Activated T-helper 1 cell treated with anti-CD3 and anti-CD28 coated beads, Interleukin-12 subunit alpha, Interleukin-12 subunit beta, Interleukin-2, Interleukin-4 antibody, amounts not matched to agents 30 ng/mL and 10 ng/mL and 1 ng/mL, durations not matched to agents 14 hours and 24 hours and 36 hours (primary cell): ENCODE results near the gene ZYG11B. TPM values are rescaled to one million over a fixed set of nuclear protein-coding genes. Genes with fewer than 3 reads are reported as not detected.
"Not testable (repeated sequence)": the region's sequence is repeated elsewhere in the genome, so short reads cannot be mapped to it uniquely, and the experiment has no call there.

Experiments used
- DNase-seq: peaks from one replicate; pipeline ENCODE4 v3.0.0; 2021; ENCODE audit warnings: low spot score
- H3K27ac Mint-ChIP-seq: one replicate; pipeline ENCODE4 v1.8.0; 2021; ENCODE audit warnings: mild to moderate bottlenecking, mixed read lengths
- H3K27me3 Mint-ChIP-seq: one replicate; pipeline ENCODE4 v1.8.0; 2022; ENCODE audit warnings: mild to moderate bottlenecking, moderate library complexity, mixed read lengths; ENCODE audit not compliant: insufficient read depth
- H3K36me3 Mint-ChIP-seq: one replicate; pipeline ENCODE4 v1.8.0; 2021; ENCODE audit warnings: low read depth, mixed read lengths
- H3K4me1 Mint-ChIP-seq: one replicate; pipeline ENCODE4 v1.8.0; 2021; ENCODE audit warnings: low read depth, mixed read lengths
- H3K4me3 Mint-ChIP-seq: one replicate; pipeline ENCODE4 v1.8.0; 2021; ENCODE audit warnings: mild to moderate bottlenecking, moderate library complexity, mixed read lengths
- H3K9me3 Mint-ChIP-seq: one replicate; pipeline ENCODE4 v1.8.0; 2021; ENCODE audit warnings: mixed read lengths
- intact Hi-C: fragments of 100-400 bp; cut with micrococcal nuclease; formaldehyde crosslinking; loops from one replicate; pipeline ENCODE4 v1.15.1; 2024
- total RNA-seq: library from RNA; stranded (reverse); gene quantifications from 2 replicates; pipeline ENCODE4 v1.2.3, GENCODE V29; 2022

The ZYG11B gene
- total RNA-seq, 1 donor from 2014 or later: 8.4 TPM

GRCh38 chr1:52850951-52851350, 124.7 kb downstream of the ZYG11B start:
- intact Hi-C loops: no loop called here
- Mint-ChIP-seq H3K4me1 (no peaks in the 10 kb centered on the region), H3K9me3 (no peaks in the 10 kb centered on the region), H3K4me3 (no peak overlapping the region), H3K27me3 (peaks cover 7% of the 10 kb centered on the region), H3K27ac (no peak overlapping the region), H3K36me3 (no peaks in the 10 kb centered on the region)
- DNase-seq: no peak

- no peak overlapping the region for H3K27ac Mint-ChIP-seq
- intact Hi-C loops: no loop called here
- H3K4me3 Mint-ChIP-seq: no peak overlapping the region
- no peaks in the 10 kb centered on the region for H3K27me3 Mint-ChIP-seq
- H3K9me3 Mint-ChIP-seq: no peaks in the 10 kb centered on the region
- no peaks in the 10 kb centered on the region for H3K4me1 Mint-ChIP-seq
- no peak for DNase-seq
- H3K36me3 Mint-ChIP-seq: no peaks in the 10 kb centered on the region
Measured at GRCh38 chr1:52852854-52853253, 126.6 kb downstream of the ZYG11B start.

- intact Hi-C loops: no loop called here
- no peak overlapping the region for H3K4me3 Mint-ChIP-seq
- H3K27ac Mint-ChIP-seq: no peak overlapping the region
- H3K4me1 Mint-ChIP-seq: no peaks in the 10 kb centered on the region
- no peaks in the 10 kb centered on the region for H3K36me3 Mint-ChIP-seq
- H3K27me3 Mint-ChIP-seq: no peaks in the 10 kb centered on the region
- DNase-seq: no peak
- H3K9me3 Mint-ChIP-seq: no peaks in the 10 kb centered on the region
Measured at GRCh38 chr1:52855584-52855983, 129.3 kb downstream of the ZYG11B start.

DNA sequence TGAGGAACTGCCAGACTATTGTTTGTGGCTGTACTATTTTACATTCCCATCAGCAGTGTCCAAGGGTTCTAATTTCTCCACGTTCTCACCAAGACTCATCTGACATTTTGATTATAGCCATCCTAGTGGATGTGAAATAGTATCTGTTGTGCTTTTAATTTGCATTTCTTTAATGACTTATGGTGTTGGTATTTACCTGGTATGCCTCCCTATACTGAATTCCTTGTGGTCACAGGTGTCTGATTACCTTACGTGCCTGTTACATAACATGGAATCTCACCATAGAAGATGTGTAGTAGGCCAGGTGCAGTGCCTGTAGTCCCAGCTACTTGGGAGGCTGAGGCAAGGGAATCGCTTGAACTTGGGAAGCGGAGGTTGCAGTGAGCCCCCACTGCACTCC, 129.8 kb downstream of the ZYG11B start:
- H3K36me3 Mint-ChIP-seq: no peaks in the 10 kb centered on the region
- H3K27ac Mint-ChIP-seq: no peak overlapping the region
- DNase-seq: no peak

DNA sequence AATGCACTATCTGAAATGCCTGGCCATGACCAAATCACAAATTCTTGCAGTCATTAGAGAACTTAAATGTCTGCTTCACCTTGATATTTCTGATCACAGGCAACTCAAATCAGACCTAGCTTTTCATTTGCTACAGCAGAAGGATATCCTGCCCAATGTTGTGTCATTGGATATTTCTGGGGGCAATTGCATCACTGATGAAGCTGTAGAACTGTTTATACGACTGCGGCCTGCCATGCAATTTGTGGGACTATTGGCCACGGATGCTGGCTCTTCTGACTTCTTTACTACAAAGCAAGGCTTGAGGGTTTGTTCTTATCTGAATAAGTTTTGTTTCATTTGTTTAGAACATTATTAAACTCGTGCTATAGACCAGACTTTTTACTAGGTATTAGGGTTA, 131.2 kb downstream of the ZYG11B start:
- DNase-seq: no peak
- H3K27me3 Mint-ChIP-seq: no peaks in the 10 kb centered on the region
- intact Hi-C loops: no loop called here
- no peak overlapping the region for H3K27ac Mint-ChIP-seq
- no peaks in the 10 kb centered on the region for H3K9me3 Mint-ChIP-seq
- H3K4me3 Mint-ChIP-seq: no peak overlapping the region
- H3K4me1 Mint-ChIP-seq: no peaks in the 10 kb centered on the region
- H3K36me3 Mint-ChIP-seq: no peaks in the 10 kb centered on the region

More for the DNA sequence above, 129.8 kb downstream of the ZYG11B start:
- H3K4me1 Mint-ChIP-seq: no peaks in the 10 kb centered on the region
- intact Hi-C loops: no loop called here
- no peak overlapping the region for H3K4me3 Mint-ChIP-seq
- no peaks in the 10 kb centered on the region for H3K9me3 Mint-ChIP-seq
- H3K27me3 Mint-ChIP-seq: no peaks in the 10 kb centered on the region

DNA sequence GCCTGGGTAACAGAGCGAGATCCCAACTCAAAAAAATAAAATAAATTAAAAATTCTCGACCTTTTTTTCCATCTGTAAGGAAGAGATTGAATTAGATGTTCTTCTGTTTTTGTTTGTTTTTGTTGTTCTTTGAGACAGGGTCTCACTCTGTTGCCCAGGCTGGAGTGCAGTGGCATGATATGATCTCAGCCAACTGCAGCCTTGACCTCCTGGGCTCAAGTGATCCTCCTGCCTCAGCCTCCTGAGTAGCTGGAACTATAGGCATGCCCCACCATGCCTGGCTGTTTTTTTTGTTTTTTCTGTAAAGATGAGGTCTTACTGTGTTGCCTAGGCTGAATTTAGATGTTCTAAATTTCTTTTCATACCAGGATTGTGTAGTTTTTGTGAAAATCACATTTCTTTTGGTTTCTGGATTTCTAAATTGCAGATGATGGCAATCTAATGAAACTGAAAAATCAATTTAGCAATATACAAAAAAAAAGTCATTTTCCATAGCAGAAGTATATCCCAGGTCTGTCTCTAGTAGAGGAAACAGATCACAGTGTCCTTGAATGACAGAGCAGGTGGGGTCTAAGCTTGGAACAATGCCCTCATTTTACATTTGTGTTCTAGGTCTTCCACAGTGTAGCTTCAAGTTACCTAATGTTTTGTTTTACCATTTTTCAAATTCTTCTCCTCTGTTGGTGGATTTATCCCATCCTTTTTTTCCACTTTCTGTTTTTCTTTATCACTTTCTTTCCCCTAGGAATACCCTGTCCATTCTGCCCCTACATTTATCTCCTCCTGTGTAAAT, 136.6 kb downstream of the ZYG11B start:
- no peaks in the 10 kb centered on the region for H3K27me3 Mint-ChIP-seq
- H3K36me3 Mint-ChIP-seq: no peaks in the 10 kb centered on the region
- DNase-seq: no peak
- intact Hi-C loops: no loop called here
- peaks cover 4% of the 10 kb centered on the region for H3K4me1 Mint-ChIP-seq
- no peak overlapping the region for H3K27ac Mint-ChIP-seq
- H3K4me3 Mint-ChIP-seq: no peak overlapping the region
- no peaks in the 10 kb centered on the region for H3K9me3 Mint-ChIP-seq

GRCh38 chr1:52867087-52867863, 141.0 kb downstream of the ZYG11B start:
- no peaks in the 10 kb centered on the region for H3K9me3 Mint-ChIP-seq
- DNase-seq: no peak
- peaks cover 4% of the 10 kb centered on the region for H3K4me1 Mint-ChIP-seq
- no peak overlapping the region for H3K27ac Mint-ChIP-seq
- no peak overlapping the region for H3K4me3 Mint-ChIP-seq
- intact Hi-C loops: no loop called here
- peaks cover 3% of the 10 kb centered on the region for H3K27me3 Mint-ChIP-seq
- no peaks in the 10 kb centered on the region for H3K36me3 Mint-ChIP-seq

- H3K4me1 Mint-ChIP-seq, H3K9me3 Mint-ChIP-seq, H3K27me3 Mint-ChIP-seq, H3K27ac Mint-ChIP-seq, intact Hi-C loops, H3K36me3 Mint-ChIP-seq, DNase-seq, H3K4me3 Mint-ChIP-seq: not testable (repeated sequence)
Measured at GRCh38 chr1:52869727-52870126, 143.5 kb downstream of the ZYG11B start.

DNA sequence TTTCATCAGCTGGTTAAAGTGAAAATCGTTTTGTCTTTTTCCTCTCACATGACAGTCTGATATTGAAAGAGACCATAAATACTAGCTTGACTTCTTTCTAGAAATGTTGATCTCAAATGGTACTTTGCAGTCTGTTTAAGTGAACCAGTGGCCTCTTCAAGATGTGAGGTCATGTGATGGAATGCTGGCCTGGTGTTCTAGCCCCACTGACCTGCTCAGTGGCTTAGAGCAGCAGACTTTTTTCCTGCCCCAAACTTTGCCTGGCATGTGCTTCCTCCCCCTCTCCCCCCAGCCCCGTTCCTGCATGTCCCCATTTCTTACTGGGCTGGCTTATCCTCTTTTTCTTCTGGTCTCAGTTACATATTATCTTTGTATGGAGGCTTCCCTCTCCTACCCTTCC, 150.6 kb downstream of the ZYG11B start:
- Mint-ChIP-seq H3K36me3 (no peaks in the 10 kb centered on the region), H3K27ac (no peak overlapping the region), H3K9me3 (no peaks in the 10 kb centered on the region), H3K4me1 (no peaks in the 10 kb centered on the region), H3K4me3 (no peak overlapping the region), H3K27me3 (peaks cover 1% of the 10 kb centered on the region)
- no peak for DNase-seq
- intact Hi-C loops: no loop called here

Other genes with a start within 250 kb of the ZYG11B start
- 62.5 and 67.8 TPM in 2 replicates for gene TUT4, start 173.4 kb upstream of the ZYG11B start, total RNA-seq
- gene GPX7, start 124.1 kb upstream of the ZYG11B start, total RNA-seq: 32.7 and 32.8 TPM in 2 replicates
- 5.7 and 6.0 TPM in 2 replicates for gene SHISAL2A, start 93.3 kb upstream of the ZYG11B start, total RNA-seq
- 37.6 and 39.9 TPM in 2 replicates for gene COA7, start 28.1 kb upstream of the ZYG11B start, total RNA-seq
- gene ZYG11A, start 116.3 kb downstream of the ZYG11B start, total RNA-seq: 0.22 and 0.26 TPM in 2 replicates
- gene ECHDC2, start 195.3 kb downstream of the ZYG11B start, total RNA-seq: 57.6 and 61.3 TPM in 2 replicates
- gene SCP2, start 200.8 kb downstream of the ZYG11B start, total RNA-seq: 54.7 and 58.3 TPM in 2 replicates